Measurements from ENCODE around the gene TMEM259. TPM values are rescaled to one million over a fixed set of nuclear protein-coding genes. Genes with fewer than 3 reads are reported as not detected.
A peak's percentile ranks its signal among the peaks of the same experiment; 100 is the strongest.

TMEM259 gene
- total and polyA plus RNA-seq, 2 donors (not counting 3 experiments of a cell fraction or from before 2014, with no cell fraction given): 142 to 297 TPM

DNA sequence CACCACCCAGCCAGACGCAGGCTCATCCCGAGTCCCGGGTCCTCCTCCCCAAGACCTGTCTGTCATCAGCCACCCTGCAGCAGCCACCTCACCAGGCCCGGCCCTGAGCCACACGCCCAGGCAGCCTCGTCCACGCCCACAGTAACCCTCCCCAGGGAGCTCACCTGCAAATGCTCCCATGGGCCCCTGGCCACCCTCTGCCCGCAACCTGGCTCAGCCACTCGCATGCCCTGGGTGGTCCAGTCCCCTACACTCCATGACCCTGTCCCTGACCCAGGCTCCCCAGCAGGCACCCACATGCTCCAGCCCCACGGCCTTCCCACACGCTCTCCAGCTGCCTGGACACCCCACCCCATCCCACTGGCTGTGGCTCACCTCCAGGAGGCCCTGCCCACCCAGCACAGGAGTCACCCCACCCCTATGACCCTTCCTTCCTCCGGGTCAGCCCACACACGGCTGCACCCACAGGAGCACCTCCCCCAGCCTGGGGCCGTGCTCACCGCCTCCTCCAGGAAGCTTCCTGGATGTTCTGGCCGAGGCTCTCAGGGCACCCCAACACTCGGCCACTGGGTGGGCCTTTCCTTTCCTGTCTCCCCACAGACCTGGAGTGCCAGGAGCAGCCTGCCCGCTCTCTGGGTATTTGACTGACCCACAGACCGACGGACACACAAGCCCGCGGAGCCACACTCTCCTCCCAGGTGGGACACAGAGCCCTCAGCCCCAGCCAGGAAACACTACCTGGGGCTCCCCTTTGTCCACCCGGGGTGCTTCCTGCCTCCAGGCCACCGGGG lies 3.6 kb downstream of the TMEM259 start:
- H3K27ac ChIP-seq (ENCODE audit: insufficient read depth, low read depth, low read length): peak overlapping the region; percentile 43
- H3K9me1 ChIP-seq (replicated peaks; ENCODE audit: control insufficient read depth, extremely low read depth, insufficient read depth, low read length): no peaks in the 10 kb centered on the region
- no peak overlapping the region for H3K4me3 ChIP-seq (replicated peaks in 1 of 3; ENCODE audit: insufficient read depth in 1 of 3, low read depth in 1 of 3, low read length in 3 of 3)
- peaks cover 78% of the 10 kb centered on the region for H3K79me2 ChIP-seq (ENCODE audit: control insufficient read depth, insufficient read depth, low read length)
- ChIA-PET CTCF (interaction anchor here (1.4 kb wide), 1 partner anchor 33 kb away, joined by 5 read pairs; the partner anchor contains the start of gene WDR18), POLR2A (interaction anchor here (0.9 to 1.2 kb wide), 2 partner anchors 8 to 10 kb away, joined by 3 to 4 read pairs; no protein-coding TSS in a partner anchor)
- H3K4me1 ChIP-seq (ENCODE audit: control insufficient read depth, extremely low read depth, insufficient read depth, low read length): peaks cover 40% of the 10 kb centered on the region
- H3K27me3 ChIP-seq (ENCODE audit: control insufficient read depth in 2 of 2, insufficient read depth in 2 of 2, low read length in 2 of 2): no peaks in the 10 kb centered on the region
- no peaks in the 10 kb centered on the region for H3K9me3 ChIP-seq (replicated peaks; ENCODE audit: control insufficient read depth, insufficient read depth, low read length)
- dilution Hi-C loops (cut with MboI; ENCODE audit: extremely low pct_ligation_motif_present, low sequenced_read_pairs): no loop called here
- DNase-seq (ENCODE audit: low read depth, low spot score): no peak
- peak overlapping the region; percentile 9 for H3K4me2 ChIP-seq (ENCODE audit: insufficient read depth, low read length)
- no peaks in the 10 kb centered on the region for H4K20me1 ChIP-seq (replicated peaks; ENCODE audit: control insufficient read depth, extremely low read depth, insufficient read depth, low read length)
- H3K9ac ChIP-seq (replicated peaks; ENCODE audit: extremely low read depth, insufficient read depth, low read length): peak overlapping the region; percentile 32
- no peak overlapping the region for H2AFZ ChIP-seq (ENCODE audit: low read depth, low read length)
- intact Hi-C loops (cut with micrococcal nuclease): no loop called here
- H3K36me3 ChIP-seq (ENCODE audit: control insufficient read depth in 2 of 2, extremely low read depth in 1 of 2, insufficient read depth in 2 of 2, low read length in 2 of 2): peaks cover 0 to 17% of the 10 kb centered on the region in 2 experiments
- TF ChIP-seq, protein P1, sequence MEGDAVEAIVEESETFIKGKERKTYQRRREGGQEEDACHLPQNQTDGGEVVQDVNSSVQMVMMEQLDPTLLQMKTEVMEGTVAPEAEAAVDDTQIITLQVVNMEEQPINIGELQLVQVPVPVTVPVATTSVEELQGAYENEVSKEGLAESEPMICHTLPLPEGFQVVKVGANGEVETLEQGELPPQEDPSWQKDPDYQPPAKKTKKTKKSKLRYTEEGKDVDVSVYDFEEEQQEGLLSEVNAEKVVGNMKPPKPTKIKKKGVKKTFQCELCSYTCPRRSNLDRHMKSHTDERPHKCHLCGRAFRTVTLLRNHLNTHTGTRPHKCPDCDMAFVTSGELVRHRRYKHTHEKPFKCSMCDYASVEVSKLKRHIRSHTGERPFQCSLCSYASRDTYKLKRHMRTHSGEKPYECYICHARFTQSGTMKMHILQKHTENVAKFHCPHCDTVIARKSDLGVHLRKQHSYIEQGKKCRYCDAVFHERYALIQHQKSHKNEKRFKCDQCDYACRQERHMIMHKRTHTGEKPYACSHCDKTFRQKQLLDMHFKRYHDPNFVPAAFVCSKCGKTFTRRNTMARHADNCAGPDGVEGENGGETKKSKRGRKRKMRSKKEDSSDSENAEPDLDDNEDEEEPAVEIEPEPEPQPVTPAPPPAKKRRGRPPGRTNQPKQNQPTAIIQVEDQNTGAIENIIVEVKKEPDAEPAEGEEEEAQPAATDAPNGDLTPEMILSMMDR (IDR thresholded peaks at IDR 0.05; ENCODE audit: extremely low read depth in 1 of 2, insufficient read depth in 1 of 2, low read depth in 1 of 2, low read length in 2 of 2): no peak
- TF ChIP-seq POLR2A (IDR thresholded peaks at IDR 0.05; ENCODE audit: low read depth, low read length) (no peak), JUN (IDR thresholded peaks at IDR 0.05; ENCODE audit: borderline replicate concordance, insufficient read depth, insufficient read length, low read depth) (no peak), EZH2 (IDR thresholded peaks at IDR 0.05; ENCODE audit: borderline replicate concordance, low read depth, low read length, severe bottlenecking) (no peak), POLR2AphosphoS5 (IDR thresholded peaks at IDR 0.05; ENCODE audit: insufficient read depth, low read depth, low read length) (no peak), FOS (IDR thresholded peaks at IDR 0.05; ENCODE audit: borderline replicate concordance, insufficient read depth, low read length) (no peak), MYC (IDR thresholded peaks at IDR 0.05; ENCODE audit: low read depth, low read length) (no peak), GATA2 (IDR thresholded peaks at IDR 0.05; ENCODE audit: insufficient read depth, insufficient read length, low read depth, low read length) (no peak)
- TF ChIP-seq, protein P2, sequence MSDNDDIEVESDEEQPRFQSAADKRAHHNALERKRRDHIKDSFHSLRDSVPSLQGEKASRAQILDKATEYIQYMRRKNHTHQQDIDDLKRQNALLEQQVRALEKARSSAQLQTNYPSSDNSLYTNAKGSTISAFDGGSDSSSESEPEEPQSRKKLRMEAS (IDR thresholded peaks at IDR 0.05; ENCODE audit: insufficient read depth, insufficient read length): no peak
- BruUV-seq (replicated peaks): no TSS peak
- FAIRE-seq: peak; percentile 21
